ENCODE measurements around the gene MAPKAPK3.

- TF ChIP-seq, protein P1, sequence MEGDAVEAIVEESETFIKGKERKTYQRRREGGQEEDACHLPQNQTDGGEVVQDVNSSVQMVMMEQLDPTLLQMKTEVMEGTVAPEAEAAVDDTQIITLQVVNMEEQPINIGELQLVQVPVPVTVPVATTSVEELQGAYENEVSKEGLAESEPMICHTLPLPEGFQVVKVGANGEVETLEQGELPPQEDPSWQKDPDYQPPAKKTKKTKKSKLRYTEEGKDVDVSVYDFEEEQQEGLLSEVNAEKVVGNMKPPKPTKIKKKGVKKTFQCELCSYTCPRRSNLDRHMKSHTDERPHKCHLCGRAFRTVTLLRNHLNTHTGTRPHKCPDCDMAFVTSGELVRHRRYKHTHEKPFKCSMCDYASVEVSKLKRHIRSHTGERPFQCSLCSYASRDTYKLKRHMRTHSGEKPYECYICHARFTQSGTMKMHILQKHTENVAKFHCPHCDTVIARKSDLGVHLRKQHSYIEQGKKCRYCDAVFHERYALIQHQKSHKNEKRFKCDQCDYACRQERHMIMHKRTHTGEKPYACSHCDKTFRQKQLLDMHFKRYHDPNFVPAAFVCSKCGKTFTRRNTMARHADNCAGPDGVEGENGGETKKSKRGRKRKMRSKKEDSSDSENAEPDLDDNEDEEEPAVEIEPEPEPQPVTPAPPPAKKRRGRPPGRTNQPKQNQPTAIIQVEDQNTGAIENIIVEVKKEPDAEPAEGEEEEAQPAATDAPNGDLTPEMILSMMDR (IDR thresholded peaks at IDR 0.05; ENCODE audit: poor library complexity), result no peak
- TF ChIP-seq EZH2phosphoT487 (IDR thresholded peaks at IDR 0.05; ENCODE audit: low read depth, severe bottlenecking, unreplicated experiment) (no peak), EZH2 (IDR thresholded peaks at IDR 0.05; ENCODE audit: borderline replicate concordance) (no peak)
Measured at GRCh38 chr3:50648944-50649343, 32.0 kb downstream of the MAPKAPK3 start.

All from hepatocyte (in vitro differentiated cells).